Measurements from ENCODE around the gene PLA2G4B.
"Not testable (repeated sequence)": the region's sequence is repeated elsewhere in the genome, so short reads cannot be mapped to it uniquely, and the experiment has no call there.

Gene PLA2G4B

DNA sequence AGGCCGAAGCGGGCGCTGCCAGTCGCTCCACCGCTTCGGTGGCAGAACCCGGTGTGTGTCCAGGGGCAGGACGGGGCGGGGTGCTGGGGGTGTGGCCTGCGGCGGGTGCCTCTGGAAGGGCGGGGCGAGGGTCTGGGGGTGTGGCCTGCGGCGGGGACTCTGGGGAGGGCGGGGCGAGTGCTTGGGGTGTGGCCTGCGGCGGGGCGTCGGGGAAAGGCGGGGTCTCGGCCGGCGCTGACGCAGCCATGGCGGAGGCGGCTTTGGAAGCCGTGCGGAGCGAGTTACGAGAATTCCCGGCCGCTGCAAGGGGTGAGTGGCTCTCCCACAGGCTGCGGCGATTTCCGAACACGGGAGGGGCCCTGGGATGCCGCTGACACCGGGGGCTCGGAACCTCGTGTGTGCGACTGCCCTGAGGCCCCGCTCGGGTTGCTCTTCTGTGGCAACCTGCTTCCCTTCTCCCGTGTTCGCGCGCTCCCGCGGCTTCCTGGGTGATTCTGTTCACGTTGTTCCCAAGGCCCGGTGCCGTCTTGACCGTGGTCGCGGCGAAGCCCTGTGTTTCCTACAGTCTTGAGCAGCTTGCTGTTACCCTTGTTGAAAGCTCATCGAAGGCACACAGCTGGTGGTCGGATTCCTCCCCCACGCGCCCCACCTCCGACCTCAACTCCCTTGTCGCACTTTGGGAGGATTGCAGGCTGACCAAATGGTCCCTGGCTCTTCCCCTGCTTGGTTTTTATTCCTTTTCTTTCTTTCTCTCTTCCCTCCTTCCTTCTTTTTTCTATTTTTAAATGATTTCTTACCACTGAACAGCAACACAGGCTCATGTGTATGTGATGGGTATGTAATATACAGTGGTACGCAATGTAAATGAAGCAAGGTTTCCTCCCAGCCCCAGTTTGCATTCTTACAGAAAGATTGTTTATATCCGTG is 10.5 kb upstream of the PLA2G4B start, which contains the start of gene JMJD7:
TSS of gene JMJD7 (plus strand) at position 213 of the 927 bp plus-strand sequence. CDS start at position 246, 33 bp downstream.
- DNase-seq, result peak; percentile 57

GRCh38 chr15:41828807-41829141 is 9.9 kb upstream of the PLA2G4B start:
- DNase-seq, result no peak

DNA sequence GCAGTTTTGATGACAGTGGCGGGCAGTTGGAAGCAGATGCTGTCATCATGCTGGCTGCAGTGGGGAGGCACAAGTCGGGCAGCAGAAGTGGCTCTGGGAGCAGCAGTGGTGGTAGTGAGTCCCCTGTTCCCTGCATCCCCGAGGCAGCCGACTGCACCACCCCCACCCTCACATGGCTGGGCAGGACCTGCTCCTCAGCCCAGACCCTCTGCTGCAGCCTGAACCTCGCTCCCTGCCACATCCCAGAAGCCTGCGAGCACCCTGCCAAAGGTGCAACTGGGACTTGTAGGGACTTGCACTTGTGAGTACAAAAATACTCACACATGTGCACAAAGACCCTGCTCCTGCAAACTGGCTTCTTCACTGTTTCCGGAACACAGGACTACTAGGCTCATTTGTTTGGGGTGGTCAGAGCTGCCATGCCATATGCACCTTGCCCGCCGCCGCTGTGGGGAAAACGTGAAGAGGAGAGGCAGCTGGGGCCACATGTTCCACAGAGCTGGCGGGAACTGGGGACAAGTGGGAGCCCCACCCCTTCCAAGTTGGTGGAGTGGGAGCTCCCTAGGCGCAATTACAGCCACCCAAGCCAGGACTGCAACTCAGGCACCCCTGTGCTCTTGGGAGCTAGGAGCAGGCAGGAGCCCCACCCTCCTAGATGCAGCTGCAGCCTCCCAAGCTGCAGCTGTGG is 8.5 kb upstream of the PLA2G4B start:
- DNase-seq, result no peak

GRCh38 chr15:41831291-41831690 is 7.4 kb upstream of the PLA2G4B start:
- not testable (repeated sequence) for DNase-seq

DNA sequence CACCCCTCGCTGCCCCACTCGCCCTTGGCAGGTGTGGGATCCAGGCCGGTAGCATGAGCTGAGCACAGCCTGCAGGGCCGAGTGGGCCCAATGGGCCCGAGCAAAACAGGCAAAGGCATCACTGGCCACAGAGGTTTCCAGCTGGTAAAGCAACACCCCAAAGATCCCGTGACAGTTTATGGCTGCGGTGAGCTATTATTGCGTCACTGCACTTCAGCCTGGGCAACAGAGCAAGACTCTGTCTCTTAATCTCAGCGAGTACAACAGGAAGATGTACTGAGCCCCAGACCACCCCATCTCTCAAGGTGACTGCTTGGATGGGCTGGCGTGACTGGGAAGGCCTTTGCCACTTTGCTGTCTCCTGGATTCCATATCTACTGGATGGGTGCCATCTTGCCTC is 6.4 kb upstream of the PLA2G4B start:
- no peak for DNase-seq

DNA sequence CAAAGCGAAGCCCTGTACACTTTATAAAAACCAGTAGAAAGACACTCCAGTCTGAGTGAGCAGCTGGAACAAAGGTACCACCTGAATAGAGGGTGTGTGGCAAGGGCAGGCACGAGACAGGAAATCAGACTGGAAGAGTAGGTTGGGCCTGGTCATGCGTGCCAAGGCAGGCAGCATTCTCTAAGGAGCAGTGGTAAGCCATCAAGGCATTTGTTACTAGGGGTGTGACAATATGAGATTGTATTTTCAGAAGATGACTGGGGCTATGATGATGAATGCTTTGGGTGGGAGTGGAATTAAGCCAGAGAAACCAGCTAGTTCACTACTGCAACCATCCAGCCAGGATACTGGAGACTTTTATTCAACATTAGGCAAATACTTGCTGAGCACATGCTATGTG is 5.8 kb upstream of the PLA2G4B start:
- no peak for DNase-seq

DNA sequence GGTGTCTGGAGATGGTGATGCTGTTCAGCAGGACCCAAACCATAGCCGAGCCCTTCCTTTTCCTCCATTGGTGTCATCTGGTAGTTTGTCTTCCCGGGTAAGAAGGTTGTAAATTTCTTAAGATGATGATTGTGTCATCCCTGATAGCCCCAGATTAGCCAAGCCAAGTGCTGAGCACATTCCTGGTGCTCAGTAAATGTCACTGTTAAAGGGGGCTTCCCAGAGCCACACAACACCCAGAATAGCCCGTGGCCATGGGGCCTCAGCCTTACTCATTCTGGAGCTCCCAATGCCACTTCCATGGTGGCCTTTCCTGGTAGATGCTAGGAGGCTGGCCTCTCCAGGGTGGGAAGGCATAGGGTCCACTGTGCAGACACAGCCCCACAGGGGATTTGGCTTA is 4.6 kb upstream of the PLA2G4B start:
- DNase-seq, result no peak

DNA sequence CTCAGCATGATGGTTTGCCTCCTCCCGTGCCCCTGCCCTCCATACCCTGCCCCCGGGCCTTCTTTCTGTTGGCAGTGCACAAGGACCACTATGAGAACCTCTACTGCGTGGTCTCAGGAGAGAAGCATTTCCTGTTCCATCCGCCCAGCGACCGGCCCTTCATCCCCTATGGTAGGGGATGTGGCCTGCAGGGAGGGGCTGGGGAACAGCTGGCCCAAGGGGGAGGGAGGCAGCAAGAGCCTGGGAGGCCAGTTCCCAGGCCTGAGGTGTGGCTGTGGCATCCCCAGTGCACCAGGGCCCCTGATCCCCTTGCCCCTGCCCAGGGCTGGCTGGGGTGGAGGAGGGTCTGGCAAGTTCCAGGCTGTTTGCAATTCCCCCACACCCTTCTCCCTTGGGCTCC is 2.6 kb upstream of the PLA2G4B start:
- no peak for DNase-seq

DNA sequence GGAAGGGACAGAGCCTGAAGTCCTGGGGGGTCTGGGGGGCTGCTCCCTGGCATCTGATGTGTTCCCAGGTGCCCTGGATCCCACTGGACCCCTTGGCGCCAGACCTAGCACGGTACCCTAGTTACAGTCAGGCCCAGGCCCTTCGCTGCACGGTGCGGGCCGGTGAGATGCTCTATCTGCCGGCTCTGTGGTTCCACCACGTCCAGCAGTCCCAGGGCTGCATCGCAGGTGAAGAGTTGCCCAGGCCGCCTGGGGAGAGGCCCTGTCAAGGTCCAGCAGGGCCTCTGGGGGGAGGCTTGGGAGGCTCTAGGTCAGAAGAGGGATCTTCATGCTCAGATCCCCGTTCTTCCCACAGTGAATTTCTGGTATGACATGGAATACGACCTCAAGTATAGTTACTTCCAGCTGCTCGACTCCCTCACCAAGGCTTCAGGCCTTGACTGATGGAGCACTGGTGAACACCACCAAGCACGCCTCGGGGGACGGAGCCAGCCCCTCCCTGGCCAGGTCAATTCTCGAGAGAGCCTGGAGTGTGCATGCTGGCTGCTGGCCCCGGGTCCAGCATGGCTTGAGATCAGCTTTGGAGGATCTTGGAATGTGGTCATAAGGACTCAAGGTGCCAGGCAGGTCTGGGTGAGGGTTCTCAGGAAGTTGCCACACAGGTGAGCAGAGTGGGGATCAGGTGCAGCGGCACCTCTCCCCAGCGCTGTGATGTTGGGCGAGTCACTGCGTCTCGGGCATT is 1.8 kb upstream of the PLA2G4B start:
- DNase-seq, result no peak

GRCh38 chr15:41839781-41840491 is 1.3 kb downstream of the PLA2G4B start:
- DNase-seq, result no peak

GRCh38 chr15:41840673-41841072 is 2.0 kb downstream of the PLA2G4B start:
- no peak for DNase-seq

DNA sequence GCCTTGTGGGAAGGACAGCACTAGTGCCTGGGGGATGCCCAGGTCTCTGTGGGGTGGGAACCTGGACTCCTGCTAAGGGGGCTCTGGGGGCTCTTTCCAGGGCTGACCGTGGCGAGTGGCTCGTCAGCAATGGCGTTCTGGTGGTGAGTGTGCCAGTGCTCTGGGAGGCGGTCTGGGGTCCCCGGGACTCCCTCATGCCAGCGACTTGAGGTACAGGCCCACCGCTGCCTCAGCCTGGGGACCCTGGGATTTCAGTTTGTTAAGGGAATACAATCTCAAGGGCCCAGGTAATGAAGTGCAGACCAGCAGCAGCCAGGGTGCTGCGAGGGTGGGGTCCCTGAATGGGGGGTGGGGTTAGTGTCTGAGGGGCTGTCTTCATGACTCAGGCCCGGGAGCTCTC is 2.5 kb downstream of the PLA2G4B start:
- no peak for DNase-seq

DNA sequence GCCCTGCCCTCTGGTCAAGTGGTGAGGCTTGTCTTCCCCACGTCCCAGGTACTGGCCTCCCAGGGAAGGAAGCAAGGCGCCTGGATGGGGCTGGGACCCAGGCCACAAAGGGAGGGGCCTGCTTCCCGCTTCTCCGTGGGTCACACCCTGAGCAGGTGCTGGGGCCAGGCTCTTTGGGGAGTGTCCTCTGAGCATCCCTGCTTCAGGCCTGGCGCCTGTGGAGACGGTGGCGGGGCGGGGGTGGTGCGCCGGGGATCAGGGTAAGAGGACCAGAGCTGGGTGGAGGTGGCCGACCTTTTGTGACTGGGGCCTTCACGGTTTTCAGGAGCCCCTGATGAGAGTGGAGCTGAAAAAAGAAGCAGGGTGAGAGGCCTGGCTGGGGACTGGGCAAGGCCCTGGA is 3.6 kb downstream of the PLA2G4B start:
- no peak for DNase-seq

DNA sequence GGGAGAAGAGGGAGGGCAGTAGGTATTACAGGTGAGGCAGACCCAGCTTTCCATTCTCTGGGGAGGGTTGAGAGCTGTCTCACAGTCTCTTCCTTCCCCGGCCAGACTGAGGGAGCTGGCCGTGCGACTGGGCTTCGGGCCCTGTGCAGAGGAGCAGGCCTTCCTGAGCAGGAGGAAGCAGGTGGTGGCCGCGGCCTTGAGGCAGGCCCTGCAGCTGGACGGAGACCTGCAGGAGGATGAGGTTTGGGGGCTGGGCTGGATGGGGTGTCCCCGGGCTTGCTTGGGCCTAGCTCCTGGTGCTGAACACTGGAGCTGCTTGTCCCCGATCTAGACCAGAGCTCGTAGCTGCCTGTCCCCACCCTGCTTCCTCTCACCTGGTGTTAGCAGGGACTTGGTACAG is 4.9 kb downstream of the PLA2G4B start:
- no peak for DNase-seq

DNA sequence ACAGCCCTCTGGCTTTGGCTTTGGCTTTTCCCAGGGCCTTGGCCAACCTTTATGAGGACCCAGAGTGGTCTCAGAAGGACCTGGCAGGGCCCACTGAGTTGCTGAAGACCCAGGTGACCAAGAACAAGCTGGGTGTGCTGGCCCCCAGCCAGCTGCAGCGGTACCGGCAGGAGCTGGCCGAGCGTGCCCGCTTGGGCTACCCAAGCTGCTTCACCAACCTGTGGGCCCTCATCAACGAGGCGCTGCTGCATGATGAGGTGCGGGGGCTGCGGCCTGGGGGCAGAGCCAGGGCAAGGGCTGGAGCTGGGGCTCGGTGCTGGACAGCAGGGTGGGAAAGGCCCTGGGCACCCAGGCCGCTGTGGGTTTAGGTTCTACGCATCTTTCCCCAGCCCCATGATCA is 6.2 kb downstream of the PLA2G4B start:
- no peak for DNase-seq

DNA sequence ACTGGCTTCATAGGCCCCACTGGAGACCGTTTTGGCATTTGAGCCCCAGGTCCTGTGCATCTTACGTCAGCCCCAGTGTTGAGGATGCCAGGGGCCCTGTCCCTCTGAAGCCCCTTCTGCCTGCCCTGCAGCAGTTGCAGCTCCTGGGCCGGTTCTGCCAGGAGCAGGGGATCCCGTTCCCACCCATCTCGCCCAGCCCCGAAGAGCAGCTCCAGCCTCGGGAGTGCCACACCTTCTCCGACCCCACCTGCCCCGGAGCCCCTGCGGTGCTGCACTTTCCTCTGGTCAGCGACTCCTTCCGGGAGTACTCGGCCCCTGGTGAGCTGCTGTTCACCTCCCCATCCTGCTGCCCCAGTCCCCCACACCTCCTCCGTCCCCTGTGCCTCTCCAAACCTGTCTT is 8.6 kb downstream of the PLA2G4B start:
- no peak for DNase-seq

DNA sequence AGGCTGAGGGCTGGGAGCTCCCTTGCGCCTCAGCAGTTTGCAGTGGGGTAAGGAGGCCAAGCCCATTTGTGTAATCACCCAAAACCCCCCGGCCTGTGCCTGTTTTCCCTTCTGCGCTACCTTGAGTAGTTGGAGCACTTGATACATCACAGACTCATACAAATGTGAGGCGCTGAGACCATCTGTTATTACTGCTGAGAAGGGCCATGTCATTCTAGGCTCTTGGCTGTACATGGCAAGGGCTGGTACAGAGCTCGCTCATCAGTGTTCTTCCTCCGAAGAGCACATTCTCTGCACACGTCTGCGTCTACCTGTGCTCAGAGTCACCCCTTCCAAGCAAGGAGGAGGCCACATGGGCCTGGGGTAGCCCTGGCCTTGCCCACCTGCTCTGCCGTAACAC is 9.3 kb downstream of the PLA2G4B start:
- DNase-seq, result no peak

DNA sequence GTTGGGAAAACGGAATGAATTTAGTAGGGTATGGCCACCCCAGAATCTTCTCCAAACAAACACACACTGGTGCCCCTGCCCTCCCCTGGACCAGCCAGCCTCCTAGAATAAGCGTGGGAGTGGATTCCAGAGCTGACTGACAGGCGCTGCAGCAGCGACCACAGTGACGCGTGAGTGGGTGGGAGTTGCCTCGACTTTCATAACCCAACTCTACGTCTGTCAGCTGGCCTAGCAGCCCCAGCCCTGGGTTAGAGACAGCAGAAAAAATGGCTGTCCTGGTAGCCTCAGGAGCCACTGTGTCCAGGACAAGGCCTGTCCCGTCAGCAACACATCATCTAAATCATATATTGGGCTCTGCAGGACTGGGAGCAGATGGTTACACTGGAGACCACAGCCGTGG is 10.0 kb downstream of the PLA2G4B start:
- no peak for DNase-seq

DNA sequence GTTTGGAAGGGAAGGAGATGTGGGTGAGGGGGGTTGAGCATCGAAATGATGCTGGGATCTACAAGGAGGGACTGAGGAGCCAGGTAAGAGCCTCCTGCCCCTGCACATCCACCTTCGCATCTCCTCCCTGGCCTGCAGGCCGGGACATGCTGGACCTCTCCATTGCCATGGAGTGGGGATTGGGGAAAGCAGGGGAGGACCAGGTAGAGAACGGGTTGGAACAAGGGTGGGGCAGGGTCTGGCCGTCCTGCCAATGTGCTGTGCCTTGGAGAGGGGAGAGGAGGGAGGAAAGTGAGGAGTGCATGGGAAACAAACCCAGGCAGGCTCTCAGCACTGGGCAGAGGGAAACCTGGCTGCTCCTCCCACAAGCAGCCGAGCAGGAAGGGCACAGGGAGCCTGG is 10.6 kb downstream of the PLA2G4B start:
- DNase-seq, result no peak

GRCh38 chr15:41849861-41850260 is 11.2 kb downstream of the PLA2G4B start:
- no peak for DNase-seq

GRCh38 chr15:41850482-41851166 is 12.0 kb downstream of the PLA2G4B start:
- DNase-seq, result no peak

- DNase-seq, result no peak
These were observed 12.5 kb downstream of the PLA2G4B start for GRCh38 chr15:41851167-41851523.

Data from MV-4-11 (cell line).